GOT3 (cell line): ENCODE measurements around the gene ZBTB7B.
A peak's percentile ranks its signal among the peaks of the same experiment; 100 is the strongest.
"Not testable (repeated sequence)": the region's sequence is repeated elsewhere in the genome, so short reads cannot be mapped to it uniquely, and the experiment has no call there.

Experiments
- DNase-seq: peaks from one replicate; lab custom pipeline; 2025; ENCODE audit warnings: mixed read lengths; lab: John Stamatoyannopoulos, UW

Gene ZBTB7B

GRCh38 chr1:154988058-154988954, 14.3 kb upstream of the ZBTB7B start:
- DNase-seq = no peak

- DNase-seq = no peak
These were observed 13.3 kb upstream of the ZBTB7B start for GRCh38 chr1:154989195-154989860.

GRCh38 chr1:154990276-154990675, 12.3 kb upstream of the ZBTB7B start:
- DNase-seq = no peak

- DNase-seq = no peak
These were observed 9.7 kb upstream of the ZBTB7B start for GRCh38 chr1:154992721-154993571.

- DNase-seq = no peak
These were observed 8.9 kb upstream of the ZBTB7B start, which contains the start of gene LENEP for GRCh38 chr1:154993572-154994268. TSS of gene LENEP (plus strand) at chr1:154993586. CDS start at chr1:154993608, 22 bp downstream.

GRCh38 chr1:154994269-154994587, 8.4 kb upstream of the ZBTB7B start:
- DNase-seq = no peak

- no peak for DNase-seq
These were observed 8.0 kb upstream of the ZBTB7B start for GRCh38 chr1:154994591-154994990.

- DNase-seq = not testable (repeated sequence)
These were observed 7.2 kb upstream of the ZBTB7B start for GRCh38 chr1:154995301-154995983.

- DNase-seq = no peak
These were observed 5.5 kb upstream of the ZBTB7B start for GRCh38 chr1:154996966-154997701.

GRCh38 chr1:154998201-154998780, 4.3 kb upstream of the ZBTB7B start:
- no peak for DNase-seq

GRCh38 chr1:154998818-154999570, 3.6 kb upstream of the ZBTB7B start:
- no peak for DNase-seq

- no peak for DNase-seq
These were observed 2.8 kb upstream of the ZBTB7B start for GRCh38 chr1:154999571-155000410.

GRCh38 chr1:155000411-155000725, 2.2 kb upstream of the ZBTB7B start:
- DNase-seq = no peak

GRCh38 chr1:155000726-155001424, 1.7 kb upstream of the ZBTB7B start:
- DNase-seq = peak; percentile 70

GRCh38 chr1:155001425-155001674, 1.3 kb upstream of the ZBTB7B start:
- no peak for DNase-seq

- DNase-seq = peak; percentile 94
These were observed 733 bp upstream of the ZBTB7B start for GRCh38 chr1:155001675-155002463.

GRCh38 chr1:155003227-155003765, 694 bp downstream of the ZBTB7B start:
- DNase-seq = no peak
